ENCODE results near the gene SMG6. TPM values are rescaled to one million over a fixed set of nuclear protein-coding genes. Genes with fewer than 3 reads are reported as not detected.

SMG6 gene
- polyA plus RNA-seq, 1 of the 3 experiments (the other 2 are of a cell fraction): 15.7 TPM

DNA sequence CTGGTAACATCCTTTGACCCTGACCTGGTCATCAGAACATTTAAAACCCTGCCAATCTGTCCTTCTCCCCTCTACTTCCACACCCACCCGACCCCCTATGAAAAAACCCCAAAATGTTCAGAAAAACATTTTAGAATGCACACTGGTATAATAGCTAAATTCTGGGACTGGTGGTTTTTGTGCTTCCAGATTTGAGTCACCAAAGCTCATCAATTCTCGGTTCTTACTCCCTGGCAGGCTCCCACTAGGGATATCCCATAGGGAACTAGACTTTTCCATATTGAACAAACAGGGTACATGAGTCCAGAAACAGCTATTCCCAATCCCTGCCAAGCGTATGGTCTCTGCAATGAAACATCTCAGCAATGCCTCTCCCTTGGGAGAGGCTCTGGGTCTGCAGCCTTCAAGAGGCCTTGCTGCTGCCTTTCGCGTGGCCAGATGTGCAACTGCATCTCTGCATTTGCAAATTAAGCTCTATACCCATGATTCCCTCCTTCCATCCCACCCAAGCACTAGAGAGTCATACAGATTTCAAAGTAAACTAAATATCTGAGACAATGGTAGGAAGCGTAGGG lies 67.7 kb downstream of the SMG6 start:
- CTCF ChIA-PET: interaction anchor here (1.5 to 3.7 kb wide), 4 partner anchors 9 to 181 kb away, joined by 7 to 24 read pairs (median 12); partner anchors contain the start of gene HIC1
- 88% methylated on average over 5 of the region's 6 CpGs for WGBS (ENCODE audit: low lambda C conversion rate)
- POLR2A ChIA-PET: no interaction called here
- Histone ChIP-seq H3F3A (replicated peaks; ENCODE audit: insufficient read depth) (peaks cover 48% of the 10 kb centered on the region), H3K4me2 (no peak overlapping the region), H3K36me3 (replicated peaks in 1 of 2; ENCODE audit: control insufficient read depth in 1 of 2, insufficient read depth in 2 of 2, low read length in 1 of 2) (peaks cover 12 to 22% of the 10 kb centered on the region in 2 experiments), H3K9ac (no peak overlapping the region), H3K9me3 (no peaks in the 10 kb centered on the region), H3K9me2 (no peaks in the 10 kb centered on the region), H3K4me1 (ENCODE audit: control insufficient read depth in 1 of 2, insufficient read depth in 2 of 2, low read depth in 1 of 2, low read length in 1 of 2) (peaks cover 24 to 49% of the 10 kb centered on the region in 2 experiments), H3K27me3 (ENCODE audit: insufficient read depth) (no peaks in the 10 kb centered on the region), H4K20me1 (ENCODE audit: insufficient read depth) (no peaks in the 10 kb centered on the region), H2AFZ (ENCODE audit: low read depth) (no peak overlapping the region), H3K79me2 (ENCODE audit: insufficient read depth) (peaks cover 11% of the 10 kb centered on the region; the same call in 1 of the 2 replicates), H3K4me3 (ENCODE audit: low read depth in 2 of 2, low read length in 1 of 2) (no peak overlapping the region), H3K27ac (ENCODE audit: low read depth in 2 of 2, low read length in 1 of 2) (no peak overlapping the region; a peak in 1 of 4 replicates)
- DNase-seq: no peak
- TF ChIP-seq, protein P1, sequence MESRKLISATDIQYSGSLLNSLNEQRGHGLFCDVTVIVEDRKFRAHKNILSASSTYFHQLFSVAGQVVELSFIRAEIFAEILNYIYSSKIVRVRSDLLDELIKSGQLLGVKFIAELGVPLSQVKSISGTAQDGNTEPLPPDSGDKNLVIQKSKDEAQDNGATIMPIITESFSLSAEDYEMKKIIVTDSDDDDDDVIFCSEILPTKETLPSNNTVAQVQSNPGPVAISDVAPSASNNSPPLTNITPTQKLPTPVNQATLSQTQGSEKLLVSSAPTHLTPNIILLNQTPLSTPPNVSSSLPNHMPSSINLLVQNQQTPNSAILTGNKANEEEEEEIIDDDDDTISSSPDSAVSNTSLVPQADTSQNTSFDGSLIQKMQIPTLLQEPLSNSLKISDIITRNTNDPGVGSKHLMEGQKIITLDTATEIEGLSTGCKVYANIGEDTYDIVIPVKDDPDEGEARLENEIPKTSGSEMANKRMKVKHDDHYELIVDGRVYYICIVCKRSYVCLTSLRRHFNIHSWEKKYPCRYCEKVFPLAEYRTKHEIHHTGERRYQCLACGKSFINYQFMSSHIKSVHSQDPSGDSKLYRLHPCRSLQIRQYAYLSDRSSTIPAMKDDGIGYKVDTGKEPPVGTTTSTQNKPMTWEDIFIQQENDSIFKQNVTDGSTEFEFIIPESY (IDR thresholded peaks at IDR 0.05; ENCODE audit: borderline replicate concordance, low read depth): no peak
- TF ChIP-seq, protein P2, sequence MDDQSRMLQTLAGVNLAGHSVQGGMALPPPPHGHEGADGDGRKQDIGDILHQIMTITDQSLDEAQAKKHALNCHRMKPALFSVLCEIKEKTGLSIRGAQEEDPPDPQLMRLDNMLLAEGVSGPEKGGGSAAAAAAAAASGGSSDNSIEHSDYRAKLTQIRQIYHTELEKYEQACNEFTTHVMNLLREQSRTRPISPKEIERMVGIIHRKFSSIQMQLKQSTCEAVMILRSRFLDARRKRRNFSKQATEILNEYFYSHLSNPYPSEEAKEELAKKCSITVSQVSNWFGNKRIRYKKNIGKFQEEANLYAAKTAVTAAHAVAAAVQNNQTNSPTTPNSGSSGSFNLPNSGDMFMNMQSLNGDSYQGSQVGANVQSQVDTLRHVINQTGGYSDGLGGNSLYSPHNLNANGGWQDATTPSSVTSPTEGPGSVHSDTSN (IDR thresholded peaks at IDR 0.05): no peak
- TF ChIP-seq EZH2phosphoT487 (IDR thresholded peaks at IDR 0.05; ENCODE audit: borderline replicate concordance, low read depth) (no peak), RCOR1 (IDR thresholded peaks at IDR 0.05; ENCODE audit: low read length) (no peak), GABPA (IDR thresholded peaks at IDR 0.05; ENCODE audit: low read depth) (no peak), NFIC (IDR thresholded peaks at IDR 0.05; ENCODE audit: borderline replicate concordance) (no peak), SMC3 (IDR thresholded peaks at IDR 0.05; ENCODE audit: low read depth, low read length) (no peak), MXI1 (IDR thresholded peaks at IDR 0.05; ENCODE audit: low read depth, low read length) (no peak)
- TF ChIP-seq, protein P3, sequence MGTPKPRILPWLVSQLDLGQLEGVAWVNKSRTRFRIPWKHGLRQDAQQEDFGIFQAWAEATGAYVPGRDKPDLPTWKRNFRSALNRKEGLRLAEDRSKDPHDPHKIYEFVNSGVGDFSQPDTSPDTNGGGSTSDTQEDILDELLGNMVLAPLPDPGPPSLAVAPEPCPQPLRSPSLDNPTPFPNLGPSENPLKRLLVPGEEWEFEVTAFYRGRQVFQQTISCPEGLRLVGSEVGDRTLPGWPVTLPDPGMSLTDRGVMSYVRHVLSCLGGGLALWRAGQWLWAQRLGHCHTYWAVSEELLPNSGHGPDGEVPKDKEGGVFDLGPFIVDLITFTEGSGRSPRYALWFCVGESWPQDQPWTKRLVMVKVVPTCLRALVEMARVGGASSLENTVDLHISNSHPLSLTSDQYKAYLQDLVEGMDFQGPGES (IDR thresholded peaks at IDR 0.05; ENCODE audit: low read depth, low read length): no peak

DNA sequence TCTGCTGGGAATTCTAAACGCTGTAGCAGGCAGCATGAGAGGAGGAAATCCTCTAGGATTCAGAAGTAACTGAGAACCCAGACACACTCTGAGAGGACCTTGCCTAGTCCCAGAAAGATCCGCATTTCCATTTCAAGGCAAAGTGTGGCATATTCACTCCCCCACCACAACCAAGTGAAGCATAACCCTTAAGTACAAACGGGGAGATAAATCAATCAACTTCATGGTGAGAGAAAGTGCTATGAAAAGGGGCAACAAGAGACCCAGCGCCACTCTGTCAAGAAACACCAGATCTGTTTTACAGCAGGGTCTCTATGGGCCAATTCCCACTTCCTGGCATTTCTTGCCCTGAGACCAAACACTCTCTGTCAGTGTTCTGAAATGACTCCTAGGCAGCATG lies 68.3 kb downstream of the SMG6 start:
- Histone ChIP-seq H3K4me1 (ENCODE audit: control insufficient read depth in 1 of 2, insufficient read depth in 2 of 2, low read depth in 1 of 2, low read length in 1 of 2) (peaks cover 22 to 42% of the 10 kb centered on the region in 2 experiments), H3K9me2 (no peaks in the 10 kb centered on the region), H3K27me3 (ENCODE audit: insufficient read depth) (no peaks in the 10 kb centered on the region), H3K4me2 (no peak overlapping the region), H3K79me2 (ENCODE audit: insufficient read depth) (peaks cover 11% of the 10 kb centered on the region; the same call in 1 of the 2 replicates), H3K9me3 (no peaks in the 10 kb centered on the region), H3K27ac (ENCODE audit: low read depth in 2 of 2, low read length in 1 of 2) (peak overlapping the region in 1 of 2 experiments; percentile 38; a peak in 2 of 4 replicates), H3K36me3 (replicated peaks in 1 of 2; ENCODE audit: control insufficient read depth in 1 of 2, insufficient read depth in 2 of 2, low read length in 1 of 2) (peaks cover 14 to 22% of the 10 kb centered on the region in 2 experiments), H4K20me1 (ENCODE audit: insufficient read depth) (no peaks in the 10 kb centered on the region), H3K4me3 (ENCODE audit: low read depth in 2 of 2, low read length in 1 of 2) (no peak overlapping the region), H3F3A (replicated peaks; ENCODE audit: insufficient read depth) (peaks cover 42% of the 10 kb centered on the region), H2AFZ (ENCODE audit: low read depth) (no peak overlapping the region), H3K9ac (no peak overlapping the region)
- no peak for DNase-seq
- 92% methylated on average over 4 of the region's 4 CpGs for WGBS (ENCODE audit: low lambda C conversion rate)
- POLR2A ChIA-PET: no interaction called here
- TF ChIP-seq EP300 (IDR thresholded peaks at IDR 0.05; ENCODE audit: borderline replicate concordance in 1 of 2, low read depth in 1 of 2, low read length in 1 of 2): no peak
- TF ChIP-seq FOXM1 (IDR thresholded peaks at IDR 0.05; ENCODE audit: low read depth): no peak
- no peak for TF ChIP-seq NFIC (IDR thresholded peaks at IDR 0.05; ENCODE audit: borderline replicate concordance)
- no peak for TF ChIP-seq MEF2A (IDR thresholded peaks at IDR 0.05; ENCODE audit: borderline replicate concordance, low read depth)
- TF ChIP-seq RXRA (IDR thresholded peaks at IDR 0.05; ENCODE audit: borderline replicate concordance, low read depth): no peak
- CTCF ChIA-PET: interaction anchor here (1.5 to 6.5 kb wide), 6 partner anchors 9 to 181 kb away, joined by 7 to 87 read pairs (median 20); partner anchors contain the start of gene HIC1
